Left colon (tissue), 2 donors: ENCODE data around the gene BTNL3. TPM values are rescaled to one million over a fixed set of nuclear protein-coding genes. Genes with fewer than 3 reads are reported as not detected.
"Not testable (repeated sequence)": the region's sequence is repeated elsewhere in the genome, so short reads cannot be mapped to it uniquely, and the experiment has no call there.

Experiments
- ATAC-seq: fragments of 200-7000 bp; cut with Tn5 transposase; one replicate; pipeline ENCODE4 v1.9.1; 2020; ENCODE audit warnings: mild to moderate bottlenecking, moderate library complexity
- DNase-seq, 2 donors: peaks; one replicate each; pipeline ENCODE4 v3.0.0-alpha.2; 2020
- intact Hi-C, 2 donors: fragments of 100-400 bp; cut with DNase I in 1 of 2; cut with micrococcal nuclease in 1 of 2; formaldehyde crosslinking; loops; one replicate each; pipeline versions ENCODE4 v1.11.2 to v1.14.0; 2022; cut with DNase I, micrococcal nuclease
- total RNA-seq, 2 donors: library from RNA; stranded (reverse); fragmentation: NEBNext Ultra II Directional; extraction: Animal tissue kit (Norgen Biotek cat#: 25700); gene quantifications; one replicate each; pipeline ENCODE4 v1.2.1, GENCODE V29; 2021
- donor health status: DM: no; HTN: no; CAD: no.
- donor health status: DM: yes; HTN: yes; CAD: no.

The BTNL3 gene
- total RNA-seq, 2 donors from 2014 or later, result 20.5 to 130 TPM

DNA sequence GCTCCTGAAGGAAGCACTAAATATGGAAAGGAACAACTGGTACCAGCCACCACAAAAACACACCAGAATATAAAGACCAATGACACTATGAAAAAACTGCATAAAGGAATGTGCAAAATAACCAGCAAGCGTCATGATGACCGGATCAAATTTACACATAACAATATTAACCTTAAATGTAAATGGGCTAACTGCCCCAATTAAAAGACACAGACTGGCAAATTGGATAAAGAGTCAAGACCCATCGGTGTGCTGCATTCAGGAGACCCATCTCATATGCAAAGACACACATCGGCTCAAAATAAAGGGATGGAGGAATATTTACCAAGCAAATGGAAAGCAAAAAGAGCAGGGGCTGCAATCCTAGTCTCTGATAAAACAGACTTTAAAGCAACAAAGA, 21.4 kb downstream of the BTNL3 start:
- ATAC-seq, DNase-seq, intact Hi-C loops: not testable (repeated sequence)

DNA sequence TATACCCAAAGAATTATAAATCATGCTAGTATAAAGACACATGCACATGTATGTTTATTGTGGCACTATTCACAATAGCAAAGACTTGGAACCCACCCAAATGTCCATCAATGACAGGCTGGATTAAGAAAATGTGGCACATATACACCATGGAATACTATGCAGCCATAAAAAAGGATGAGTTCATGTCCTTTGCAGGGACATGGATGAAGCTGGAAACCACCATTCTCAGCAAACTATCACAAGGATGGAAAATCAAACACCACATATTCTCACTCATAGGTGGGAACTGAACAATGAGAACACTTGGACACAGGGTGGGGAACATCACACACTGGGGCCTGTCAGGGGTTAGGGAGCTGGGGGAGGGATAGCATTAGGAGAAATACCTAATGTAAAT, 26.0 kb downstream of the BTNL3 start:
- intact Hi-C loops, DNase-seq, ATAC-seq: not testable (repeated sequence)

DNA sequence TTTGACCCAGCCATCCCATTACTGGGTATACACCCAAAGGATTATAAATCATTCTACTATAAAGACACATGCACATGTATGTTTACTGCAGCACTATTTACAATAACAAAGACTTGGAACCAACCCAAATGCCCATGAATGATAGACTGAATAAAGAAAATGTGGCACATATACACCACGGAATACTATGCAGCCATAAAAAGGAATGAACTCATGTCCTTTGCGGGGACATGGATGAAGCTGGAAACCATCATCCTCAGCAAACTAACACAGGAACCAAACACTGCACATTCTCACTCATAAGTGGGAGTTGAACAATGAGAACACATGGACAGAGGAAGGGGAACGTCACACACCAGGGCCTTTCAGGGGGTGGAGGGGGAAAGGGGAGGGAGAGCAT, 28.8 kb downstream of the BTNL3 start:
- DNase-seq, ATAC-seq, intact Hi-C loops: not testable (repeated sequence)

DNA sequence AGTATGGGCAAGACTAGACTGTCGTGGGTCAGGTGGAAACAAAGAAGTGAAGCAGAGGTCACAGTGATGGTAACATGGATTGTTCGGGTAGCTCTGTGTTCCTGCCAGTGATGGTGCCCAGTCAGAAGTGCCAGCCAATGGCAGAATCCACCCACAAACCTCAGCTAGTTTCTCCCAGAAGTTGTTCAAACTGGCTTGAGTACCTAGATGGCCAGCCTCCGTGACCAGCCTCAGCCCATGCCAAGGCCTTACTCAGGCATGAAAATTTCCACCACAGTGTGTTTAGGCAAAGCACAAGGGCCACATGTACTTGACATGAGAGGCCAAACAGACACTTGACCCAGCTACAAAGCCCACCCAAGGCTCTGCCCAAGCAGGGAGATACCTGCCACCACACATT, 32.0 kb downstream of the BTNL3 start:
- DNase-seq (no peak), ATAC-seq (no peak)
- intact Hi-C loops, result no loop called here

DNA sequence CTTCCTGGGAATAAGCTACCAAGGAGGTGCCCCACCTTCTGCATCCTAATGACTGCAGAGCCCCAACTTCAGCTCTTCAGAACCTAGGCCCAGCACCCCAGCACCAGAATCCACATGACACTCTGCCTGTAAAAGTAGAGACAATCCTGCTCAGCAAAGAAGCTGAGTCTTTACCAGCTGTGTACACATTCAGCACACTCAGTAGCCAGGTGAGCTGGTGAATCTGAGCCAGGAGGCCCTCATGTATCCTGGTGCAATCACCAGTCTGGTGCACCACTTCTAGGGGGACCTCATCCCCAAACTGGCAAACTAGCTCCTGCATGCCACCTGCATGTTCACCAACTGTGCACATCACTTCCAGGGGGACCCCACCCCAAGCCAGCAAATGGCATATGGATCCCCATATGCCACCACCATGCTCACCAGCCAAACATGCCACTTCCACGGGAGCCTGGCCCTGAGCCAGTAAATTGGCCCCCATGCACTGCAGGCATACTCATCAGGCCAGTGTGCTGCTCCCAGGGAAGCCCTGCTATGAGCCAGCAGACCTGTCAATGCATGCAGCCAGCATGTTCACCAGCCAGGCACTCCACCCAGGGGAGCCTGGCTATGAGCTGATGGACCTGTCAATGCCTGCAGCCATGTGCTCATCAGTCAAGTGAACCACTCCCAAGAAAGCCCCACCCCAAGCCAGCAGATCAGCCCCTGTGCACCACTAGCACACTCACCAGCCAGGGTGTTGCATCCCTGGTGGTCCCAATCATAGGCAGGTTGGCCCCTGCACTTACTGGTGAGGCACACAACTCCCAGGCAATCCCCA, 35.8 kb downstream of the BTNL3 start:
- intact Hi-C loops, result no loop called here
- DNase-seq, result no peak
- ATAC-seq, result no peak

DNA sequence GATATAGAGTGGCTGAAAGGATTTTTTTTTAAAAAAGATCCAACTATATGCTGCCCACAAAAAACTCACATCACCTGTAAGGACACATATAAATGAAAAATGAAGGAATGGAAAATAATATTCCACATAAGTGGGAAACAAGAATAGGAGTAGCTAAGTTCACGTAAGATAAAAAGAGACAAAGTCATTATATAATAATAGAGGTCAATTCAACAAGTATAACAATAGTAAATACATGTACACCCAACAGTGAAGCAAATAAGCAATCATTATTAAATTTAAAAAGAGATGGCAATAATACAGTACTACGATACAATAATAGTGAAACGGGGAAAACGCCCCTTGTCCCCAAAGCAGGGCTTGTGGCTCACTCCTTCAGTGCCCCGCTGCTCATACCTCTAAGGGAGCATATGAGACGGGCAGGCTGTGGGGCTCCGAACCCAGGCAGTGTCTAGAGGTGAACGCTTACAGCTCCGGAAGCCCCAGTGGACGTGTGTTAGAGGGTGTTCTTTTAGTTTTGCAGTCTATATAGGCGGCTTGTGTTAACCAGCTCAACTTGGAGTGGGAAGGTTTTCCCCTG, 38.9 kb downstream of the BTNL3 start:
- DNase-seq (no peak), ATAC-seq (no peak)
- intact Hi-C loops, result no loop called here

DNA sequence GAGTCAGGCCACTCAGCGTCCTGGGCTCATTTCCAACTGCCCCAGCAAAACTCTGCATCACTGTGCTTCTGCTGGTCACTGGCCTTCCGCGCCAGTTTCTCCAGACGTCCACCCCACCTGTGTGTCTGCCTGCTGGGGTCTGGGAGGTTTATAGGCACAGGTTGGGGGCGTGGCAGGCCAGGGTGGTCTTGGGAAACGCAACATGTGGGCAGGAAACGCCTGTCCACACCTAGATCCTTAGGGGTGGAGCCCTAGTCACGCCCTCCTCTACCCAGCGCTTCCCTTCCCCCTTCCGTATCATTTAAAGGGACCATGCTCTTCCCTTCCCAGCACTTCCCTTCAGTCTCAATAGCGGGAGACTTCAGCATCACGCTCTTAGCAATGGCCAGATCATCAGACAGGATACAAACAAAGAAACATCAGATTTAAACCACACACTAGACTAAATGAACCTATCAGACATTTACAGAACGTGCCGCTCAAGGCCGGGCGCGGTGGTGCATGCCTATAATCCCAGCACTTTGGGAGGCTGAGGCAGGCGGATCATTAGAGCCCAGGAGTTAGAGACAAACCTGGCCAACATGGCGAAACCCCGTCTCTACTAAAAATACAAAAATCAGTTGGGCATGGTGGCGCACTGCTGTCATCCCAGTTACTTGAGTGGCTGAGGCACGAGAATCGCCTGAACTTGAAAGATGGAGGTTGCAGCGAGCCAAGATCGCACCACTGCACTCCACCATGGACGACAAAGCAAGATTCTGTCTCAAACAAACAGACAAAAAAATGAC, 39.6 kb downstream of the BTNL3 start:
- ATAC-seq, result peak; percentile 97
- intact Hi-C loops, result no loop called here
- DNase-seq, result peak; percentile 19 to 45

DNA sequence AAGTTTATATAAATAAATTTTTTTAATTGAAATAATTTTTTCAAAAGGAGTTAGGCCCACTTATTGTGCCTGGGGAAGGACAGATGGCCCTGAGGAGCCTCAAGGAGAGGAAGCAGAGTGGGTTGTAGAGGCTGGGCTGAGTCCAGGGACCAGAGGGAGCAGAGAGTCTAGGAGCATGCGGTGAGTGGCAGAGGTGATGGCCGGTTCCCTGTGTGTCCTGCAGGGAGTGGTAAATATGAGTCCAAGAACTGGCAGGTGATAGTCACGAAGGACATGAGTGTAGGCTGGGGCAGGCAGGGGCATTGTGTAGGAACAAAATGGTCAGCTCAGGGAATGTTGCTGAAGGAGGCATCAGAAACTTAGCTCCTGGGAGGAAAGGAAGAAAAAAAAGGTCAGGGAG, 43.1 kb downstream of the BTNL3 start:
- ATAC-seq, result no peak
- intact Hi-C loops, result no loop called here
- no peak for DNase-seq

DNA sequence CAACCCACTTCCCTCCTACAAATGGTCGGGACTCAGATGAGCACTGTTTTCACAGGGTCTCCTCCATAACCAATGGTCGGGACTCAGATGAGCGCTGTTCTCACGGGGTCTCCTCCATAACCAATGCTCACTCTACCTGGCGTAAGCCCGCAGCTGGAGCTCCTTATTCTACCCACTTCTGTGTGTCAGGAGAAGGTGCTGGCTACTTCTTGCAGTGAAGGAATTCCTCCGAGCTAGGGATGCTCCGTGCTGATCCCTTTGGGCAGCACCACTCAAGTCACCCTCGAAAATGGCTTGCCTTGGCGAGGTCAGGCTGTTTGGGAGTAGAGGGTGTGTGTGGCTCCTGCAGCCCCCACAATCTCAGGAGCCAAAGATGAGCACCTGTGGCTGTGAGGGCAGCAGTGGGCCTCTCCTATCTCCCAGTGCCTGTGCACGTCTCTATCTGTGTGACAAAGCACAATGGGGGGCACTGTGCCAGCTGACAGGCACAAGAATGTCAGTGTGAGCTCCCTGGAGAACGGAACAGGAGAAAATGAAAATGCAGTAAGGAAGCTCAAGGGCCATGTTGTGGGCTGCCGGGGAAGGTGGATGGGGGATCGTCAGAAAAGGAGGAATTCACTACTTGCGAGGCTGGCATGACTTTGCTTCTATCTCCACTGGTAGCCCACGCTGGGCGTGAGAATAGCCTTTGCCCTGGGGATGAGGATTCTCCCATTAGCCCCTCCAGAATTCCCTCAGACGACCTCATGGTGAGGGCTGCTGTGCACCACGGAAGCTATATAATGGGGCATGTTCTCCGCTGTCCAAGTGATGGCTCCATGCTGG, 47.6 kb downstream of the BTNL3 start:
- ATAC-seq (no peak), DNase-seq (no peak)
- intact Hi-C loops, result no loop called here

DNA sequence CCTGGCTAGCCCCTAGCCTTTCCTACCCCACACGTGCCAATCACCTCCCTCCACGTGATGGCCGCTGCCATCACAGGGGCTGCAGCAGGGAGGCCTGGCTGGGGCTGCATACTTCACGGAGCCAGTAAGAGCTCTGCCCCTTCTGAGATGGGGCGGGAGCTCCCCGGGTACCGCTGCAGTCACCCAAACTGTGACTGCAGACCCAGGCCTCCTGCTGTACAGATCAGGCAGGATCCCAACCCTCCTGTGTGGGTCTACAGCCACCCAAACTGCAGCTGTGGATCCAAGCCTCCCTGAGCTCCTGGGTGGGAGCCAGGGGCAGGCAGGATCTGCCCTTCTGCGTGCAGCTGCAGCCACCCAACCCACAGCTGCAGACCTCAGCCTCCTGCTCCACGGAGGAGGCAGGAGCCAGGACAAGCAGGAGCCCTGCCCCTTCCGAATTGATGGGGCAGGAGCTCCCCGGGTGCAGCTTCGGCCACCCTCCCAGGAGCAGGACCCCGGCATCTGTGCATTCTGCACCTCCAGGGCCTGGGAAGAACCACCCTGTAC, 48.2 kb downstream of the BTNL3 start:
- DNase-seq (no peak), ATAC-seq (no peak)
- intact Hi-C loops, result no loop called here

DNA sequence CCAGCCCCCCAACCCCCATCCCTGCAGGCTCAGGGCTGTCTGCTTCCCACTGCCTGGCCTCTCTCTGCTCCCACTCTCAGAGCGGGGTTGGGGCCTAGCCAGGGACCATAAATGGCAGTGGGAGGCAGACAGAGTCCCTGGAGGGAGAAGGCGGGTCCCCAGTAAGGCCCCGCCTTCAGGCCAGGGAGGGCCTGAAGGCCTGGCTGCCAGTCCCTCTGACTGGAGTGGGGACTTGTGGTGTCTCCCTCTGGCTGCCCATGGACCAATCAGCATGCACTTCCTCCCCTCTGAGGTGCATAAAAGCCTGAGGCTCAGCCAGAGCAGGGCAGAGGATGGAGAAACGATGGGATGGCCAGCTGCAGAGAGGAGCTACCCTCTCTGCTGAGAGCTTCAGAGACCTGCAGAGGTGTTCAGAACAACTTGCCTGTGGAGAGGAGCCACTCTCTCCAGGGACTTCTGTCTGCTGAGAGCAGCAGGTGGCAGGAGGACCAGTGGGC, 48.8 kb downstream of the BTNL3 start:
- intact Hi-C loops, result no loop called here
- DNase-seq (no peak), ATAC-seq (peak; percentile 54)

DNA sequence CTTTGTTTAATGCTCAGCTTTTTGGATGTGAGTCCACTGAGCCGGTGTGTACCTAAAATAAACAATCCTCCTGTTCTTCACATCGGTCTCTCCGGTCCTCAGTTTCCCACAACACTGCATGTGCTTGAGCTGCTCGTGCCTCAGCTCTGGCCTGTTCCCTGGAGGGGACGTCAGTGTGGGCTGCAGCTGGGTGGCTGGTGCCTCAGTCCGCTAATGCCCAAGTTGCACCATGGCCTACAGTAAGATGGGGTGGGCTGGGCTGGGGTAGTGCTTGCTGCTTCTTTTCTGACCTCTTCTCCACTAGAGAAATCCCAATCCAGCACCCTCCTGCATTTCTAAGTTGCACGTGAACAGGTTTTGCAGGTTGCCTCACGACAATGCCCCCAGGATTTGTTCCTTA, 50.8 kb downstream of the BTNL3 start:
- intact Hi-C loops, result no loop called here
- DNase-seq (no peak), ATAC-seq (no peak)

DNA sequence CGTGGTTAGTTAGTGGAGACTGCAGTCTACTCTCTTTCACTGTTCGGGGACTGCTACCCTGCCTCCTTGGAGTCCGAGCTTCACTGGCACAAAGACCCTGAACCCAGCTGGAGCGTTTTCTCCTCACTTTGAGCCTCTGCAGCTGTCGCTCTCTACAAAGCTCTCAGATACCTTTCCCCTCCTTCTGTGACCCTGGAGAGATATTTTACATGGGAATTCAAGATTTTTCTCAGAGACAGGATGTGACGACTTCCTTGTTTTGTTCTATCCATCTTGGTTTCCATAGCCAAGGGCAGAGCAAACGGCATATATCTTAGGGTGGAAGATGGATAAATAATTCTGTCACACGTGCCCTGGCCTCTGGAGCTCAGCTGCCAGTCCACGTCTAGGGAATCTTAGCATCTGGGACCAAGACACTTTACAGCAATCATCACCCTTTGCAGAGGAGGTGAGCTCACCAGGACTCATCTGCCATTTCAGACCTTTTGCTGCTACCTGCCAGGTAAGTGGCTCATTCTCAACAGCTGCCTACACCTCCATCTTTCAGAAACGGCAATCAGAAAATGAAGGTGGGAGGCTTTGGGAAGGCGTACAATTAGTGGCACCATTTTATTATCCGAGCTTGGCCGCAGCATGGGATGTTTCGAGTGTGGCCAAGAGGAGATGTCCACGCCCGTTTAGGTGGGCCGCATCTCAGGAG, 51.4 kb downstream of the BTNL3 start, which contains the start of gene BTNL9:
TSS of gene BTNL9 (plus strand) at position 336 of the 700 bp plus-strand sequence. CDS start 5,224 bp downstream, outside the sequence.
- ATAC-seq (no peak), DNase-seq (no peak)
- intact Hi-C loops, result no loop called here

DNA sequence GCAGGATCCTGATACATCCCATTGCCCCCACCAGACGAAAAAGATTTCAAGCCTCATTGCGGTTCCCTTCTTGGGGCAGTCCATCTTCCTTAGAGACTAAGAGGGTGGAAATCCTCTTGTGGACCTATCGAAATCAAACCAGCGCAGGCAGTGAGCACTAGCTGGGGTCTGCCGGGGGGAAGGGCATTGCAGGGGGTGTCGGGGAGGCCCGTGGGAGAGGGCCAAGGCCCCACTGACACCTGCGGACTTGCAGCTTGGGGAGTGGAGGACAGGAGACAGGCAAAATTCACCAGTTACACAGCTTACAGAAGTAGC, 51.9 kb downstream of the BTNL3 start:
- intact Hi-C loops, result no loop called here
- ATAC-seq (no peak), DNase-seq (no peak)

DNA sequence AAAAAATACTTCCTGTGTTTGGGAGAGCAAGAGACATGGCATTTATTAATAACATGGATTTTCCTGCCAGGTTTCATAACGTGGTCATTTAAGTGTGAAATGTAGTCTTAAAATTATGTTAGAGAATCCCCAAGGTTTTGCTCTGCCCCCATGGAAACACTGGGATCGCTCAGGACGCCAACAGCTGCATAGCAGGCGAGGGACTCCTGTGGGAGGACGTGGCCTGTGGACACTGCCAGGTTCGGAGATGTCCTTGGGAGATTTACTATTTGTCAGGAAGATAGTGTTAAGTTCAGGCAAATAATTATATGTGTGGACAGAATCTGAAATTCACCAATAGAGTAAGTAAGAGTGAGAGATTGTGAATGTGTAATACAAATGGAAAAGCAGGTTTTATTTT, 52.4 kb downstream of the BTNL3 start:
- intact Hi-C loops, result no loop called here
- no peak for DNase-seq
- ATAC-seq, result no peak

DNA sequence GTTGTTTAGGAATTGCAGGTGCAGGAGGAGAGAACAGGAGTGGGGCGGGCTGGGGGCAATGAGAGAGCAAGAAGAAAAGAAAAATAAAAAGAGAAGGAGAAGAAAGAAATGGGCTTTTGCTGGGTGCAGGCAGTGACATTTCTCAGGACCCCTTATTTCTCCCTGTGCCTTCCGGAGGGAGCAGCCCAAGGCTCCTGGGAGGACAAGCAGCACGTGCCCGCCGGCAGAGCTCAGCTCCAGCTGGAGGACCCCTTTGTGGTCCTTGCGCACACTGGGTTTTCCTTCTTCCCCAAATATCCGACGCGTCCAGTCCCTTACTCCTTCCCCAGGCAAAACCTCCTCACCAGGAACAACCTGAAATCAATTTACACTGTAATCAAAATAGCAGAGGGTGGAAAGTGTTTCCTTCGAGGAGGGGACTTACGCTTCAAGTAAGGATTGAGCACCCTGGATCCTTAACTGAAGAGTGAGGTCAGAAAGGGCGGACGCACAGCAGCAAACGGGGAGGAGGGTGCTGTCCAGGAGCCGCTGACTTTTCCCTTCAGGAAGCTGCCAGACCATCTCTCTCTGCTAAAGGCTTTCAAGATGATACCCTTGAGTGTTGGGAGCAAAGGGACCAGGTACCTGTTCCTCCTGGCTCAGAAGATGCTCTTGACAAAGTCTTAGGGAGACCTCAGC, 53.5 kb downstream of the BTNL3 start:
- DNase-seq (no peak), ATAC-seq (no peak)
- intact Hi-C loops, result no loop called here

DNA sequence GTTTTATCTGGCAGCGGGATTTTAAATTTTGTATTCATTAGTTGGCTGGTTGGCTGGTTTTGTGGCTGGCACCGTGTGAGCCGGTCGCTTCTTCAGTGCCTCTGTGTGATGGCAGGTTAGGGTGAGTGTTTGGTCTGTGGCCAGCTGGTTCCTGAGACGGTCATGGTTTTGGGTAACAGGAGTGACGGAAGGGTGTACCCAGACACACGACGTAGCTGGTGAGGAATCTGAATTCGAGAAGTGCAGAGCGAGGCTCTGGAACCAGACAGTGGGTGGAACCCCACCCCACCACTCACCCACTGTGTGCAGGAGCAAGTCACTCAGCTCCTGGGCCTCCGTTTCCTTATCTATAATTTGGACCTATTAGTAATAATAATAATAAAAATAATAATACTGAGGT, 54.1 kb downstream of the BTNL3 start:
- intact Hi-C loops, result no loop called here
- ATAC-seq, result no peak
- DNase-seq, result no peak
